ENCODE data around the gene CCL4.

GRCh38 chr17:36112572-36112971 is 8.9 kb downstream of the CCL4 start:
- no peak for TF ChIP-seq POLR2A (IDR thresholded peaks at IDR 0.05; ENCODE audit: low read depth, low read length)
- TF ChIP-seq PAX5 (IDR thresholded peaks at IDR 0.05; ENCODE audit: insufficient read depth, low read length, severe bottlenecking): no peak
- no peak for TF ChIP-seq TAF1 (IDR thresholded peaks at IDR 0.05; ENCODE audit: low read depth, low read length)
